Parathyroid adenoma (tissue), 2 donors: ENCODE measurements around the gene KLHL30.

Source experiments
- H2AFZ ChIP-seq: fragments of 300-600 bp; sonication (generic); one replicate; pipeline ENCODE4 v1.7.0; 2017; ENCODE audit warnings: antibody characterized with exemption, mild to moderate bottlenecking
- H3K27ac ChIP-seq: fragments of 300-600 bp; sonication (generic); one replicate; pipeline ENCODE4 v1.7.0; 2017
- H3K27me3 ChIP-seq: fragments of 300-600 bp; sonication (generic); one replicate; pipeline ENCODE4 v1.7.0; 2017; ENCODE audit warnings: low read length; ENCODE audit not compliant: control insufficient read depth, insufficient read depth
- H3K36me3 ChIP-seq: fragments of 300-600 bp; sonication (generic); one replicate; pipeline ENCODE4 v1.7.0; 2017; ENCODE audit warnings: low read length; ENCODE audit not compliant: control insufficient read depth, insufficient read depth
- H3K4me1 ChIP-seq: fragments of 300-600 bp; sonication (generic); one replicate; pipeline ENCODE4 v1.7.0; 2017; ENCODE audit warnings: control low read depth
- H3K4me2 ChIP-seq: fragments of 300-600 bp; sonication (generic); one replicate; pipeline ENCODE4 v1.7.0; 2017; ENCODE audit warnings: low read length
- H3K4me3 ChIP-seq: fragments of 300-600 bp; sonication (generic); one replicate; pipeline ENCODE4 v1.7.0; 2017; ENCODE audit warnings: low read depth, low read length
- H3K79me2 ChIP-seq: fragments of 300-600 bp; sonication (generic); one replicate; pipeline ENCODE4 v1.7.0; 2017; ENCODE audit warnings: control low read depth
- H3K9ac ChIP-seq: fragments of 300-600 bp; sonication (generic); one replicate; pipeline ENCODE4 v1.7.0; 2017; ENCODE audit warnings: mild to moderate bottlenecking
- H3K9me3 ChIP-seq: fragments of 300-600 bp; sonication (generic); one replicate; pipeline ENCODE4 v1.7.0; 2017; ENCODE audit warnings: low read length; ENCODE audit not compliant: control insufficient read depth
- TF ChIP-seq, protein P1 (sequence below): fragments of 300-600 bp; sonication (generic); IDR thresholded peaks from one replicate; pipeline ENCODE4 v1.7.0; 2017; ENCODE audit warnings: antibody characterized with exemption, mild to moderate bottlenecking
- donor health status: primary hyperparathyroidism.

The KLHL30 gene

DNA sequence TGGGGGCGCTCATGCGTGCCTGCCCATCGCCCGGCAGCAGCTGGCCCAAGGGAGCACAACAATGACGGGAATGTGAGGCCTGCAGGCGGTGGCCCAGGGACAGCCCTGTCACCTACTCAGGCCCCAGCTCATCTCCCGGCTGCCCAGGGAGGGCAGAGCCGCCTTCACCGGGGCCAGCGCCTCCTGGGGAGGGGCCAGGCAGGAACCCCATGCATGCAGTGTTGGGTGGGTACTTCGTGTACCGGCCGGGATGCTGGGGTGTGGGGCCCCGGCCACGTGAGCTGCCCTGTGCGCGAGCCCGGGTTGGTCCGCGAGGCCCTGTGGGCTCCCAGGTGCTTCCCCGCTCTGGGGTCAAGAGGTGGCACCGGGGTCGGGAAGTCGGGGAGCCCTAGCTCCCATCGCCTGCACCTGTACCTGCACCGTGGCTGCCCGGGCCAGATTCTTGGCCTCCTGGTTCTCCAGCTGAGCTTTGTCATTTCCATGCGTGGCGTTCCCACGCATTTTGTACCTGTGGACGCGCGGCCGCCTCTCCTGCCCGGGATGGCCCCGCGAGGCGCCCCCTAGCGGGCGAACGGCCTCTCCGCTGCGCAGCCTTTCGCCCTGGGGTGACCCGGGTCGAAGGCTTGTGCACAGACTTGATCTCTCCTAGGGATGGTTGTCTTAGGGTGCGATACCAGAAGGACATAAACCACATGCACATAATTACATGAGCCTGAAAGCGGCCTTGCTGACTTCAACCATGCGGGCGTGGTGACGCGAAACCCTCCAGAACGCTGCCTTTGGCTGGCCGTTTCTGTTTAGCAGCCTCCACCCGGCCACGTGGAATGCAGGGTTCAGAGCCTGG is 950 bp downstream of the KLHL30 start:
- H2AFZ ChIP-seq: no peak overlapping the region
- H3K4me2 ChIP-seq: no peak overlapping the region
- no peaks in the 10 kb centered on the region for H3K27me3 ChIP-seq
- TF ChIP-seq, protein P1, sequence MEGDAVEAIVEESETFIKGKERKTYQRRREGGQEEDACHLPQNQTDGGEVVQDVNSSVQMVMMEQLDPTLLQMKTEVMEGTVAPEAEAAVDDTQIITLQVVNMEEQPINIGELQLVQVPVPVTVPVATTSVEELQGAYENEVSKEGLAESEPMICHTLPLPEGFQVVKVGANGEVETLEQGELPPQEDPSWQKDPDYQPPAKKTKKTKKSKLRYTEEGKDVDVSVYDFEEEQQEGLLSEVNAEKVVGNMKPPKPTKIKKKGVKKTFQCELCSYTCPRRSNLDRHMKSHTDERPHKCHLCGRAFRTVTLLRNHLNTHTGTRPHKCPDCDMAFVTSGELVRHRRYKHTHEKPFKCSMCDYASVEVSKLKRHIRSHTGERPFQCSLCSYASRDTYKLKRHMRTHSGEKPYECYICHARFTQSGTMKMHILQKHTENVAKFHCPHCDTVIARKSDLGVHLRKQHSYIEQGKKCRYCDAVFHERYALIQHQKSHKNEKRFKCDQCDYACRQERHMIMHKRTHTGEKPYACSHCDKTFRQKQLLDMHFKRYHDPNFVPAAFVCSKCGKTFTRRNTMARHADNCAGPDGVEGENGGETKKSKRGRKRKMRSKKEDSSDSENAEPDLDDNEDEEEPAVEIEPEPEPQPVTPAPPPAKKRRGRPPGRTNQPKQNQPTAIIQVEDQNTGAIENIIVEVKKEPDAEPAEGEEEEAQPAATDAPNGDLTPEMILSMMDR: no peak
- H3K36me3 ChIP-seq: no peaks in the 10 kb centered on the region
- no peak overlapping the region for H3K27ac ChIP-seq
- H3K4me3 ChIP-seq: no peak overlapping the region
- H3K79me2 ChIP-seq: no peaks in the 10 kb centered on the region
- H3K4me1 ChIP-seq: no peaks in the 10 kb centered on the region
- no peak overlapping the region for H3K9ac ChIP-seq
- H3K9me3 ChIP-seq: no peaks in the 10 kb centered on the region

DNA sequence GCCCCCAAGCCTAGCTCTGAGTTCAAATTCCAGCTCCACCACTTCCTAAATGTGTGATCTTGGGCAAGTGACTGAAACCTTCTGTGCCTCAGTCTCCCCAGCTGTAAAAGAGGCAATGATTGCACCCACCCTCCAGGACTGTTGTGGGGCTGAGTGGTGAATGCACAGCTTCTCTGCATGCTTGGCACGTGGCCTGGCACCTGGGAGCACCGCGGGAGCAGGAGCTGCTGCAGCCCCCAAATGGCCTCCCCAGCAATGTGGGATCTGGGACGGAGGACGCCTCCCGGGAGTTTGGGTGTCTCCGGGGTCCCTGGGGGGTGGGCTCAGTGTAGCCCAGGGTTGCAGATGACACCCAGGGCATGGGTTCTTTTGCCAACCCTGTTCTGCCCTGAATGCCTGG is 1.6 kb downstream of the KLHL30 start:
- no peak overlapping the region for H3K4me2 ChIP-seq
- no peak overlapping the region for H3K27ac ChIP-seq
- H3K4me3 ChIP-seq: no peak overlapping the region
- H2AFZ ChIP-seq: no peak overlapping the region
- no peak overlapping the region for H3K9ac ChIP-seq
- no peaks in the 10 kb centered on the region for H3K9me3 ChIP-seq
- H3K79me2 ChIP-seq: no peaks in the 10 kb centered on the region
- no peaks in the 10 kb centered on the region for H3K4me1 ChIP-seq
- no peaks in the 10 kb centered on the region for H3K27me3 ChIP-seq
- TF ChIP-seq, protein P1: no peak
- H3K36me3 ChIP-seq: no peaks in the 10 kb centered on the region

DNA sequence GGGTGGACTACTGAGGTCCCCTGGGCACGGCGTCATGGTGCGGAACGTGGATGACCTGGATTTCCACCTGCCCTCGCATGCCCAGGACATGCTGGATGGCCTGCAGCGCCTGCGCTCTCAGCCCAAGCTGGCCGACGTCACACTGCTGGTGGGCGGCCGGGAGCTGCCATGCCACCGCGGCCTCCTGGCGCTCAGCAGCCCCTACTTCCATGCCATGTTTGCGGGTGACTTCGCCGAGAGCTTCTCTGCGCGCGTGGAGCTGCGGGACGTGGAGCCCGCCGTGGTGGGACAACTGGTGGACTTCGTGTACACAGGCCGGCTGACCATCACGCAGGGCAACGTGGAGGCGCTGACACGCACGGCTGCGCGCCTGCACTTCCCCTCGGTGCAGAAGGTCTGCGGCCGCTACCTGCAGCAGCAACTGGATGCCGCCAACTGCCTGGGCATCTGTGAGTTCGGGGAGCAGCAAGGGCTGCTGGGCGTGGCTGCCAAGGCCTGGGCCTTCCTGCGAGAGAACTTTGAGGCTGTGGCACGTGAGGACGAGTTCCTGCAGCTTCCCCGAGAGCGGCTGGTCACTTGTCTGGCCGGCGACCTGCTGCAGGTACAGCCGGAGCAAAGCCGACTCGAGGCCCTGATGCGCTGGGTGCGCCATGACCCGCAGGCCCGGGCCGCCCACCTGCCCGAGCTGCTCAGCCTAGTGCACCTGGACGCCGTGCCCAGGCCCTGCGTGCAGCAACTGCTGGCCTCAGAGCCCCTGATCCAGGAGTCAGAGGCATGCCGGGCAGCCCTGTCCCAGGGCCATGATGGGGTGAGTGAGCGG is 2.5 kb downstream of the KLHL30 start:
- no peak overlapping the region for H2AFZ ChIP-seq
- no peak overlapping the region for H3K9ac ChIP-seq
- TF ChIP-seq, protein P1: no peak
- H3K4me2 ChIP-seq: no peak overlapping the region
- no peaks in the 10 kb centered on the region for H3K79me2 ChIP-seq
- no peaks in the 10 kb centered on the region for H3K27me3 ChIP-seq
- no peaks in the 10 kb centered on the region for H3K36me3 ChIP-seq
- no peaks in the 10 kb centered on the region for H3K9me3 ChIP-seq
- no peak overlapping the region for H3K27ac ChIP-seq
- no peaks in the 10 kb centered on the region for H3K4me1 ChIP-seq
- no peak overlapping the region for H3K4me3 ChIP-seq

DNA sequence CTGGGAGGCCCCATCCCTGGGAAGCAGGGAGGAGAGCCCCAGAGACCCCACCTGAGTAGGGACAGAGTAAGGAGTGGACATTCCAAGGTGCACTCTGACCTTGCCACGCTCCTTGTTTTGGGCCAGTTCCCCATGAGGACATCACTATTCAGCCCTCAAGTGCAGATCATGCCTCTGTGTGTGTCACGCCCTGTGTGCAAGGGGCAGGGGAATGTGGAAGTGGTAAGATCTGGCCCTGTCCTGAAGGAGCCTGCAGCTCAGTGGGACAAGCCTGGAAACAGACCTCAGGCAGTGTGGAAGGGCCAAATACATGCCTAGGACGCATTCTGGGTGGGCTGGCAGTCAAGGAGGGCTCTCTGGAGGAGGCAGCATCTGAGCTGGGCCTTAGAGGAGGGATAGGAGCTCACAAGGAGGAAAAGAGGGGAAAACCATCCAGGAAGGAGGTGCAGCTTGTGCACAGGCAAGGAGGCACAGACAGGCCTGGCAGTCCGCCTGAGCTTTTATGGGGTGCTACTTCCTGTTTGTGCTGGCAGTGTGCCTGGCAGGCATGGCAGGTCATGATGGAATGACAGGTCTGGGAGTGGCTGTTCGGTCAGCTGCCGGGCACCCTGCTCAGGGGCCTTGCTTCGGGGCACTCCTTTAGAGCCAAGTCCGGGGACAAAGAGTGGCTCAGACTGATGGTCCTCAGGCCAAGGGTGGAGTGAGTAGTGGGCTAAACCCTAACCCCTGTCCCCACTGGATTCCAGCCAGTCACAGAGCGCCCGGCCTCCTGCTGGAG is 3.3 kb downstream of the KLHL30 start:
- Histone ChIP-seq H3K27me3 (no peaks in the 10 kb centered on the region), H3K79me2 (no peaks in the 10 kb centered on the region), H2AFZ (no peak overlapping the region), H3K4me2 (no peak overlapping the region), H3K9ac (no peak overlapping the region), H3K4me1 (no peaks in the 10 kb centered on the region), H3K36me3 (no peaks in the 10 kb centered on the region), H3K9me3 (no peaks in the 10 kb centered on the region), H3K4me3 (no peak overlapping the region), H3K27ac (no peak overlapping the region)
- TF ChIP-seq, protein P1: no peak
